GM12878 (cell line): Measurements from ENCODE around the gene NLGN1.

Experiments used
- ATF7 ChIP-seq: fragments of 450-650 bp; IDR thresholded peaks from 2 replicates; pipeline ENCODE4 v1.6.1; 2016; ENCODE audit warnings: low read depth, mild to moderate bottlenecking
- BRCA1 ChIP-seq: IDR thresholded peaks from 2 replicates; pipeline ENCODE4 v1.6.1; 2011; ENCODE audit warnings: low read depth, low read length, improper control_type of control experiment
- CEBPB ChIP-seq, 2 experiments: fragments of 150-350 bp in 1 of 2; IDR thresholded peaks; 2 replicates each; pipeline ENCODE4 v1.6.1; 2012 to 2014; ENCODE audit warnings: low read depth in 2 of 2, low read length in 2 of 2, borderline replicate concordance in 1 of 2, inconsistent platforms in 1 of 2
- CTCF ChIP-seq, 3 experiments: IDR thresholded peaks in 2 of 3; conservative IDR thresholded peaks in 1 of 3; 2 replicates each; pipeline ENCODE4 v1.5.1; 2011; ENCODE audit warnings: low read depth in 3 of 3, low read length in 3 of 3, mild to moderate bottlenecking in 3 of 3, control low read depth in 2 of 3, moderate library complexity in 2 of 3, inconsistent platforms in 1 of 3, mixed read lengths in 1 of 3; ENCODE audit not compliant: control insufficient read depth in 2 of 3, insufficient read depth in 1 of 3; ENCODE audit errors: extremely low read depth in 1 of 3
- EZH2 ChIP-seq: IDR thresholded peaks from 2 replicates; pipeline ENCODE4 v1.6.1; 2012; ENCODE audit warnings: low read depth, mild to moderate bottlenecking, control low read depth, inconsistent platforms, low read length, borderline replicate concordance; ENCODE audit not compliant: control insufficient read depth
- HSF1 ChIP-seq: fragments of 150-350 bp; IDR thresholded peaks from 2 replicates; pipeline ENCODE4 v1.6.1; 2014; ENCODE audit warnings: mild to moderate bottlenecking, low read depth, low read length
- MTA2 ChIP-seq: fragments of 450-650 bp; IDR thresholded peaks from 2 replicates; pipeline ENCODE4 v1.6.1; 2016; ENCODE audit warnings: low read depth, mild to moderate bottlenecking, moderate library complexity
- POLR2A ChIP-seq: IDR thresholded peaks from 2 replicates; pipeline ENCODE4 v1.6.1; 2011; ENCODE audit warnings: low read depth, mild to moderate bottlenecking, low read length
- SMC3 ChIP-seq: IDR thresholded peaks from 2 replicates; pipeline ENCODE4 v1.6.1; 2011; ENCODE audit warnings: low read length, improper control_type of control experiment, borderline replicate concordance
- TAF1 ChIP-seq: IDR thresholded peaks from 2 replicates; pipeline ENCODE4 v1.6.1; 2011; ENCODE audit warnings: mild to moderate bottlenecking, low read depth, low read length, borderline replicate concordance
- TCF12 ChIP-seq: IDR thresholded peaks from 2 replicates; pipeline ENCODE4 v1.6.1; 2011; ENCODE audit warnings: low read depth, mild to moderate bottlenecking, low read length
- ZNF207 ChIP-seq: fragments of 450-650 bp; IDR thresholded peaks from 2 replicates; pipeline ENCODE4 v1.6.1; 2014; ENCODE audit warnings: antibody characterized with exemption, mild to moderate bottlenecking, borderline replicate concordance

DNA sequence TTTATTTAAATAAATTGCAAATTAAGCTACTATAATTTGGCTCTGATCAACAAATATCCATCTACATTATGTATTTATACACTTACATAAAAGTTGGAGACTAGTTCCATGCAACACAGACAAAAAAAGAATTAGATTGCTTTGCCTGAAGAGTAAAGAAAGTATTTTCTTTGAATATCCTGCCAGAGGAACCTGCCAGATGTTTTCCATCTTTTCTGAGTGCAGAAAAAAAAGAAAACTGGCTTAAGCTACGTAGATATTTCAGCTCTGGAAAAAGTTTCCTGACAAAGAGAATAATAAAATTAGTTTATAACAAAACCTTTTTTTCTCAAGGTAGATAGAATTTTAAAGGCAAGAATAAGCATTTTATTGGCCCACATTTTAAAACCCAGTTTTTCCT lies 854.1 kb downstream of the NLGN1 start:
- TF ChIP-seq CEBPB (IDR thresholded peaks at IDR 0.05; ENCODE audit: borderline replicate concordance in 1 of 2, low read depth in 2 of 2, low read length in 2 of 2) (no peak), SMC3 (no peak), POLR2A (no peak), TCF12 (no peak), CTCF (IDR thresholded peaks at IDR 0.05 in 2 of 3, conservative IDR thresholded peaks at IDR 0.05 in 1 of 3; ENCODE audit: control insufficient read depth in 2 of 3, extremely low read depth in 1 of 3, insufficient read depth in 1 of 3, low read depth in 3 of 3, low read length in 3 of 3) (no peak), EZH2 (no peak), ZNF207 (no peak), ATF7 (no peak), BRCA1 (no peak), MTA2 (no peak), HSF1 (no peak), TAF1 (no peak)
